ENCODE results near the gene NOTUM. TPM values are rescaled to one million over a fixed set of nuclear protein-coding genes. Genes with fewer than 3 reads are reported as not detected.

NOTUM gene
- total RNA-seq, 1 donor from 2014 or later, result 1.9 TPM

DNA sequence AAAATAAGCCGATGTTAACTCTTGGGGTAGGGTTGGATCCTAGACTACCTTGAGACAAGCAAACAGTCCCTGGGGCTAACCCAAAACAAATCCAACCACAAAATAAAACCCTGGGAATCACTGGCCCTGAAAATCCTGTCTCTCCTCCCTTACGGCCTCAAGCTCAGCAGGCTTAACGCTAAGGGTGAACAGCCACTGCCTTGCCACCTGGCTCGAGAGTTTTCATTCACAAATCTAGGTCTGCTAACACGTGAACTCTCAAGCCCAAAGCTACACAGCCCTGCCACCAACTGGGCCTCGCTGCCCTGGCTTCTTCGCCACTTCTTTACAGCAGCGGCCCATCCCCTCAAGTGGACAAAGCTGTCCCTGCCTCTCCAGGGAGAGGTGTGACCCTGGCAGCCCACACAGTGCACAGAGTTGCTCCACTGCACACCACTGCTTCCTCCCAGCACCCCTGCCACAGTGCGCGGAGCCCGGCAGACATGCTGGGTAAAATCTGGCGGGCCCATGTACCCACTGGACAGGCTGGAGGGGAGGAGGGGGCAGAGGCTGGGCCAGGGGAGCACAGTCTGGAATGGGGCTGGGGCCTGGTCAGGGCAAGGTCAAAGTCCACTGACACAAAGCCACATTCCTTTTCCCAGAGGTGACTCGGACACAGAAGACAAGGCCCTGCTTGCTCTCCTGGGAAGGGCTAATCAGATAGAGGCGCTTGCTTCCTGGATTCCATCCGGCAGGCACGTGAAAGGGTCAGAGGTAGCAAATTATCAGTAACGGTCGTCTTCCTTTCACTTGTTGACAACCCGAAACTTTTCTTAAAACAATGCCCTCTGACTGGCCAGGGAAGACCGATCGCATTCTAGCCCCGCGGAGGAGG is 50.8 kb downstream of the NOTUM start:
- DNase-seq, result no peak

DNA sequence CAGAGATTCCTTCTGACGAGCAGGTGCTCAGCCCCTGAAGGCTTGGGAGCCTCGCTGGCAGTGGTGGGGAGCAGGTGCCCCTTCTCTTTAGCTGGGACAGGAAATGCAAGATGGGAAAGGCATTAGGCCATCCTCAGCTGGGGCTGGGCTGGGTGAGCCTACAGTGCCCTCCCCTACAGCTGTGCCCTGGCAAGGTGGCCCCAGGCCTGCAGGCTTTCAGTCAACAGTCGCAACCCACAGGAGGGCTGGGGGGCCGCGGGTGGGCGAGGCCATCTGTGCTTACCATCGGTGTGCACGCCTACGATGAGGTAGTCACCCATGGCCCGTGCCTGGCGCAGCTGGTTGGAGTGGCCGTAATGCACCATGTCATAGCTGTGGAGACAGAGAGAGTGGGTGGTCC is 51.8 kb downstream of the NOTUM start:
- DNase-seq, result no peak

DNA sequence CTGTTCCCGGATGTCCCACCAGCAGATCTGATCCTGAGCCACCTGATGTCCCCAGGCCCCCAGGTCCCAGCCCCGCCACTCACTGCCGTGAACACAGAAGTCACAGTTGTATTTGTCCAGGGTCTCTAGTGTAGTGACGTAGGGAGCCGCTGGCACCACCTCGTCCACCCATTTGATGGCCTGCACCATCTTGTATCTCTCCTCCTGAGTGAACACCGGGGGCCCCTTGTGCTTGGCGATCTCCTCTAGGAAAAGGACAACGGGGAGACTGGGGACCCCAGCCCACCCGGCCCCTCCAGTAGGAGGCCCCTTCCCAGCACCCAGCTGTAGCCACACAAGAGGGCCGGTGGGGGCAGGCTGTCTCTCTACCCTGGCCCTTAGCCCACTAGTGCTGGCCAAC is 52.2 kb downstream of the NOTUM start:
- DNase-seq, result no peak

DNA sequence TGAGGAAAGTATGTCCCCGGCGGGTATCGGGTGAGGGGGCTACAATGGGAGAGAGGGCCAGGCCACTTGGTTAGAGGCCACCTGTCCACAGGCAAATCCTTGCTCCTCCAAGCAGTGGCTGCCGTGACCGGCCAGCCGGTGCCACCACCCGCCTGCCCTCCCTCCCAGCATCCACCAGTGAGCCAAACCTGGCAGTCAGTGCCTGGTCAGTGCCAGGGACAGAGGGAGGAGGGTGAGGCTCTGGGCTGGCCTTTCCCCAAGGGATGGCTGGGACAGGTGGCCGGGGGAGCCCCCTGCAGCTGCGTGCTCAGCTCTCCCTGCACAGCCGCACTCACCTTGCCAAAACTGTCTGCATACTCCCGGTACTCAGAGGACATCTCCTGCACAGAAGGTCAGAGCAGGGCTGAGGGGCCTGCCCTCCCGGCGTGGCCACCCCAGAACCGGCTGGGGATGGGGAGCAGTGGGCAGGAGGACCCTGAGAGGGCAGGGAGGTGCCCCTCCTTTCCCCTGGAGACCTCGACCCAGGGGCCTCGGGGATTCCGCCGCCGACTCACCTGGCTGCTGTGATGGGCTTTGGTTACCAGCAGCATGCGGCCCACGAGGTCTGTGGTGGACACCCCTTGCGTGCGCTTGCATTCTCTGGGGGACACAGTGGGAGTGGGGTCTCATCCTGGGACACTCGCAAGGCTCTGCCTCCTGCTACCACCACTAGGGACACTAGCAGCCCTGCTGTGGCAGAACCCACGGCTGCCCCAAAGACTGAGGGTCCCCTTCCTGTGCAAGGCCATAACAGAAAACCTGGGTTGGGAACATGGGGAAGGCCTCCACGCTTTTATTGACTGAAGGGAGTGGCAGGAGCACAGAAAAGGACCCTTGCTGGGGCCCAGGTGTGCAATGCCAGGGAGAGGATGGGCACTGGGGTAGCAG is 53.5 kb downstream of the NOTUM start:
- DNase-seq, result no peak

DNA sequence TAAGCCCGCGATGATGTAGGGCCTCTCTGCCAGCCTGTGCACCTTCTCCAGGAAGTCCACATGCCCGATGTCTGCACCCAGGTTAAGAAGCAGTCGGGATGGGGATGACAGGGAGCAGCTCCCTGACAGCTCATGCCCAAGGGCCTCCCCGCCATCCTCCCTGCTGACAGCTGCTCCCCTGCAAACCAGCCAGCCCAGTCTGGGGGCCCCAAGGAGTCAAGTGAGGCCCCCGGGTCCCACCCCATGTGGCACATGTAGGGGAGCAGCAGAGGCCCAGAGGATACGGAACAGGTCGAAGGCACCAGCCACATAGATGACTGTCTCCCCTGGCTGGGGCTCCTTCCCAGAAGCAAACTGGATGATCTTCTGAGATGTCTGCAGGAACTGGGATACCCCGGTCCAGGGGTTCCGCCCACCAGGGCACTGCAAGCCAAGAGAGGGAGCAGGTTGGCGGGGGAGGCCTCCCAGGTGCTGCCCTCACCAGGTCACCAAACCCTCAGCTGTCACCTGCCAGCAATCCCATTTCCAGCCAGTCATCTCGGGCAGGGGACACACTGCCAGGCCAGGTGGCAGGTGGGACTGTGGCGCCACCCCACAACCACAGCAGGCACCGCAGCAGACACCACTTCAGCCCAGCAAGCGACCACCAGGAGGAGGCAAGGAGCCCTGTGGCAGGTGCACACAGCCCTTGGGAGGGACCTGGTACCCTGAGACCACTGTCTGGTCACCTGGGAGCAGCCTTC is 54.3 kb downstream of the NOTUM start:
- DNase-seq, result no peak

DNA sequence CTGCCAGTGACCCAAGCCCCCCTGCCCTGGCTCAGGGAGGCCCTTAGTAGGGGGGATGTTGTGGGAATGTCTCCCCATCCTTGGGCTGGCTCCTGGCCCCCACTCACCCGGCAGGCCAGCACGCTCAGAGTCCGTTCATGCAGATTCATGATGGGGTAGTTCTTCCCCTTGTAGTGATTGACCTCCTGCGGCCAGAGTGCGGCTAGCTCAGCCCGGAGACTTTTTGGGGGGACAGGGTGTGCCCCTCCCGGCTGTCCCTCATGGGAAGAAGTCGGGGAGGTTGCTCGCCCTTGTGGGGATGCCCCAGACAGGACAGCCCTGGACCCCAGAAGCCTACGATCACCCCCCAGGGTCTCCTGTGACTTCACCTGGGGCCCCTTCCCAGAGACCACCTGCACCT is 55.0 kb downstream of the NOTUM start:
- no peak for DNase-seq

DNA sequence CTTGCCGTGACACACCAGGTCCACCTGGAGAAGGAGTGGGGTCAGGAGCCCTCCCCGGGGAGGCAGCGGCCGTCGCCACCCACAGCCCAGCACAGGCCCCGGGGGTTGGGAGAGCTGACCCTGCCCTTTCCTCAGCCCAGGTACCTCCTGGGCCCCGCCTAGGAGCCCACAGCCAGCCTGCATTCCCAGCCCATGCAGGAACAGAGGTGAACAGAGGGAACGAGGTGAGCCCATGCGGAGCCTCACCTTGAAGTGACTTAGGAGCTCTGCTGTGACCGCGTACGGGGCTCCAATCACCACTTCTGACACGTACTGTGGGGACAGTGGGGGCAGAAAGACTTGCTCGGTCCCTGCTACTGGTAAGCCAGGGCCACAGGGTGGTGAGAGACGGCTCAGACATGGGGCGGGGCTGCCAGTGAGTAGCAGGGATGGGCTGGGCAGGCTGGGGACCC is 55.5 kb downstream of the NOTUM start:
- no peak for DNase-seq

DNA sequence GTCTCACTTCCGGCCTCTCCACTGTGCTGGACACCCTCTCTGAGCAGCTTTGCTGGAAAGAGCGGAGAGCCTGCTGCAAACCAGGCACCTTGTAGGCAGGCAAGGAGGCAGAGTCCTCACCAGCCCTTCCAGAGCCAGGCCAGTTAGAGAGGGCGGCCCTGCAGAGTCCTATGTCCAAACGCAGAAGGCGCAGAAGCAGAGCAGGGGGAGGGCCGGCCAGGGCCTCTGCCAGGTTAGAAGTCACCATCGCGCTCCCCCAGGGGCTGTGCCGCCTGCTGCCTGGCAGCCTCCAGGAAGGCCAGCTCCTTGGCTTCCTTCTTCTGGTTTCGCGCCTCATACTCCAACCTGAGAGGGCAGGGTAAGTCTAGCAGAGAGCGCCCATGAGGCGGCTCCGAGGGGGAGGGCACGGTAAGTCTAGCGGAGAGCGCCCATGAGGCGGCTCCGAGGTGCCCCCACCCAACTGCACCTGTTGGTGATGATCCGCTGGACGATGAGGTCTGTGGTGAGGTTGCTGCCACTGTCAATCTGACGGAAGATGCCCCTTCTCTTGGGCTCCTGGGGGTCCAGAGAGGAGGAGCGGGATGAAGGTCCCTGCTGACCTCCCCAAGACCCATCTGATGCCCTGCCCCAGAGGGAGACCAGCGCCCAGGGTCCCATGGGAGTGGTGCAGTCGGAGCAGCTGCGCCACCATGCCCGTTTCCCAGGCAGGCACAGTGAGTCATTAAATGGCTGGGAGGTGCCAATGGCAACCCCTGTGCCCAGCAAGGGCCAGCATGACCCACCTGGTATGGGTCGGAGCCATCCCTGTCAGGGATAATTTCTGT is 56.2 kb downstream of the NOTUM start:
- no peak for DNase-seq

DNA sequence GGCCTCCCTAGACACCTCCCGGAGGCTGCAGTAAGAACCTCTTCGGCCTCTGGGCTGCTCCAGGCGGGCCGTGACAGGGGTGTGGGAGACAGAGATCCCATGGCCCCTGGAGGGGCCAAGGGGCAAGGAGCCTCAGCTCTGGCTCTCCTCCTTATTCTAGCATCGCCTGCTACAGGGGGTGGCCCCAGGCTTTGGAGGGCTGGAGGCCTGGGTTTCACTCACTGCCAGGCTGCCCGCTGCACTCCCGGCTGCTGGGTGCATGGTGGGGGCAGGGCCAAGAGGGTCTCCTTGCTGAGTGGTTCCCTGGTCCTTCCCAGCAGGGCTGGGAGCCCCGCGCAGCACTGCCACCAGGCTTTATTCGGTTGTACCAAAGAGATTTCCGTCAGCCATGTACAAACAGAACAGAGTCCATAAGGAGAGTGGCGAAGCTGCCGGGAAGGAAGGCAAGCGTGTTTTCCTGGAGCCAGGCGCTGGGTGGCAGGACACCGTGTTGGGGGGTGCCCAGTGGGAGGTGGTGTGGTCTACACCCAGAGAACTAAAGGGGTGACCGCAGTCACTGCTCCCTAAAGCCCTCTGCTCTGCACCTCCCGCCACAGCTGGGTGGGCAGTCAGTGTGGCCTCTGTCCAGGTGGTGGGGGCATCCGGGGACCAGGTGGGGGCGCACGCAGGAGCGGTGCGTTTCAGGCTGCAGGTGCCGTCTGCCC is 56.9 kb downstream of the NOTUM start:
- no peak for DNase-seq

DNA sequence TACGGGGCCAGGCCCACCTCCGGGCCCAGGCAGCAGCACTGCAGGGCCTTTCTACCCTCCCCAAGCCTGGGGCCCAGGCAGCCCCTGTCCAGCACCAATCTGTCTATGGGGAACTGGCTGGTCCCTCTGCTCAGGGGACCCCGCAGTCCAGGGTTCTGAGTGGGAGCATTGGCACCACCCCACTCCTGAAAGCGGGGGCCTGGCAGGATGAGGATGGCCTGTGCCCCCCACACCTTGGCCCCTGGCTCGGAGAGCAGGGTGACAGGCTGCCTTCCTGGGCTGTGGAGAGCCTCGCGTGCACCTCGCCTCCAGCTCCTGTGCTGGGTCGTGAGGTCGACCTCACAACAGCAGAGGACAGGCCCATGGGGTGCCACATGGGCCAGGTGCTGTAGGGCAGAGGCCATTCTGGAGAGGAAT is 57.6 kb downstream of the NOTUM start:
- DNase-seq, result no peak

DNA sequence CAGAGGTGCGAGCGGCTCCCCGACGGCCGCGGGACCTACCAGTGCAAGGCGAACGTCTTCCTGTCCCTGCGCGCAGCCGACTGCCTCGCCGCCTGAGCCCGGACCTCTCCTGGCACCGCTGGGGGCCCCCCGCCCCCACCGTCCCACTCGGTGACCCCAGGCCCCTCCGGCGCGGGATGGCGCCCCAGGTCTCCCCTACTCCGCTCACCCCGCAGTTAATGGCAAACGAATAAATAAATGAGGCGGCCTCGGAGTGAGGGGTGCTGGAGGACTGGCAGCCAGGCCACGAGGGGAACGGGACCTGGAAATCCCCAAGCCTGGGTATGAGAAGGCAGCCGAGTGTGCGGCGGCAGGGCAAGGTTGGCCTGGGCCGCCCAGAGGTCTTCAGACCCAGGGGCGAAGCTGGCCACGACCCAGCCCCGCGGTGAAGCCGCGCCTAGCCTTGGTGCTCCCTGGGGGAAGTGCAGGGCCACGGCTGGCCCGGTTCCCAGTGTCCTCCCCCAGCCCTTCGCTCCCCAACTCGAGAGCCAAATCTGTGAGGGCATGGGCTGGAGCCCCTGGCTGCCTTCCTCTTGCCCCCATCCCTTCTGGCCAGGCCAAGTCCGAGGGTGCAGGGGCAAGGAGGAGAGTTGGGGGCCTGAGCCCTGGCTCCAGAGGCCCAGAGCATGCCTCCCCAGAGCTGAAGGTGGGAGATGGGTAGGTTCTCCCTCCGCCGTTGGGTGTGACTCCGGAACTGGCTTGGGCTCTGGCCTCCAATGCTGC is 58.2 kb downstream of the NOTUM start:
- no peak for DNase-seq

Other genes with a start within 250 kb of the NOTUM start
- 10.6 TPM for gene SLC25A10, start 248.9 kb downstream of the NOTUM start, total RNA-seq
- not detected for gene GCGR, start 157.0 kb downstream of the NOTUM start, total RNA-seq
- 111 TPM for gene MCRIP1, start 127.9 kb downstream of the NOTUM start, total RNA-seq
- 11.9 TPM for gene PPP1R27, start 126.1 kb downstream of the NOTUM start, total RNA-seq
- gene P4HB, start 100.7 kb downstream of the NOTUM start, total RNA-seq, result 389 TPM
- gene ARHGDIA, start 89.8 kb downstream of the NOTUM start, total RNA-seq, result 78.2 TPM
- gene ALYREF, start 69.6 kb downstream of the NOTUM start, total RNA-seq, result 80.6 TPM
- 144 TPM for gene ANAPC11, start 69.5 kb downstream of the NOTUM start, total RNA-seq
- 1.0 TPM for gene NPB, start 58.9 kb downstream of the NOTUM start, total RNA-seq
- 10.5 TPM for gene PCYT2, start 49.8 kb downstream of the NOTUM start, total RNA-seq
- gene SIRT7, start 43.0 kb downstream of the NOTUM start, total RNA-seq, result 9.1 TPM
- 15.3 TPM for gene MAFG, start 33.5 kb downstream of the NOTUM start, total RNA-seq
- gene PYCR1, start 23.9 kb downstream of the NOTUM start, total RNA-seq, result 60.1 TPM
- 51.9 TPM for gene MYADML2, start 14.0 kb downstream of the NOTUM start, total RNA-seq
- gene ASPSCR1, start 16.4 kb upstream of the NOTUM start, total RNA-seq, result 21.7 TPM
- 31.2 TPM for gene CENPX, start 61.7 kb upstream of the NOTUM start, total RNA-seq
- 8.5 TPM for gene LRRC45, start 62.1 kb upstream of the NOTUM start, total RNA-seq
- 7.4 TPM for gene RAC3, start 70.5 kb upstream of the NOTUM start, total RNA-seq
- gene DCXR, start 76.5 kb upstream of the NOTUM start, total RNA-seq, result 36.7 TPM
- 35.7 TPM for gene RFNG, start 90.6 kb upstream of the NOTUM start, total RNA-seq
- gene GPS1, start 90.7 kb upstream of the NOTUM start, total RNA-seq, result 70.5 TPM
- 45.1 TPM for gene DUS1L, start 104.6 kb upstream of the NOTUM start, total RNA-seq
- 33.8 TPM for gene FASN, start 137.0 kb upstream of the NOTUM start, total RNA-seq